Trophoblast cell (in vitro differentiated cells and primary cell): ENCODE results near the gene TSC22D3.

Experiments
- DNase-seq, 2 donors: peaks; one replicate each; pipeline ENCODE4 v3.0.0-alpha.2; 2016
- H2AFZ ChIP-seq: 2 replicates; pipeline ENCODE4 v1.6.1; 2013; ENCODE audit warnings: low read length, moderate library complexity, mild to moderate bottlenecking; ENCODE audit not compliant: insufficient read depth, poor library complexity
- H2AK5ac ChIP-seq: 2 replicates; pipeline ENCODE4 v1.6.1; 2013; ENCODE audit warnings: mild to moderate bottlenecking, low read length
- H2BK120ac ChIP-seq: 2 replicates; pipeline ENCODE4 v1.6.1; 2013; ENCODE audit warnings: low read length, mild to moderate bottlenecking, moderate library complexity; ENCODE audit not compliant: insufficient read depth, poor library complexity
- H2BK12ac ChIP-seq: 2 replicates; pipeline ENCODE4 v1.6.1; 2013; ENCODE audit warnings: mild to moderate bottlenecking, low read length, moderate library complexity
- H2BK5ac ChIP-seq: 2 replicates; pipeline ENCODE4 v1.6.1; 2013; ENCODE audit warnings: low read length, low read depth, moderate library complexity, mild to moderate bottlenecking; ENCODE audit not compliant: poor library complexity
- H3K14ac ChIP-seq: 2 replicates; pipeline ENCODE4 v1.6.1; 2013; ENCODE audit warnings: mild to moderate bottlenecking, low read length
- H3K18ac ChIP-seq: 2 replicates; pipeline ENCODE4 v1.6.1; 2013; ENCODE audit warnings: mild to moderate bottlenecking, low read length
- H3K23ac ChIP-seq: 2 replicates; pipeline ENCODE4 v1.6.1; 2013; ENCODE audit warnings: low read length
- H3K27ac ChIP-seq: 2 replicates; pipeline ENCODE4 v1.5.1; 2013; ENCODE audit warnings: low read depth, mild to moderate bottlenecking, inconsistent platforms, low read length, moderate library complexity
- H3K27me3 ChIP-seq: 2 replicates; pipeline ENCODE4 v1.6.1; 2013; ENCODE audit warnings: inconsistent platforms, mild to moderate bottlenecking, low read length, moderate library complexity; ENCODE audit not compliant: insufficient read depth
- H3K36me3 ChIP-seq, 2 experiments: 1 replicate in 1 of 2; 2 replicates in 1 of 2; pipeline ENCODE4 v1.6.1; 2013; ENCODE audit warnings: low read length in 2 of 2, mild to moderate bottlenecking in 2 of 2, moderate library complexity in 1 of 2; ENCODE audit not compliant: insufficient read depth in 2 of 2, control insufficient read depth in 1 of 2
- H3K4ac ChIP-seq: 2 replicates; pipeline ENCODE4 v1.6.1; 2013; ENCODE audit warnings: low read depth, mild to moderate bottlenecking, low read length, moderate library complexity
- H3K4me1 ChIP-seq, 2 experiments: 1 replicate in 1 of 2; 2 replicates in 1 of 2; pipeline ENCODE4 v1.6.1; 2013; ENCODE audit warnings: low read length in 2 of 2, mild to moderate bottlenecking in 2 of 2, moderate library complexity in 1 of 2; ENCODE audit not compliant: insufficient read depth in 2 of 2, control insufficient read depth in 1 of 2
- H3K4me2 ChIP-seq: 2 replicates; pipeline ENCODE4 v1.6.1; 2013; ENCODE audit warnings: inconsistent platforms, mild to moderate bottlenecking, low read length, moderate library complexity
- H3K4me3 ChIP-seq: 2 replicates; pipeline ENCODE4 v1.5.1; 2013; ENCODE audit warnings: mild to moderate bottlenecking, low read depth, low read length, inconsistent platforms
- H3K79me1 ChIP-seq: one replicate; pipeline ENCODE4 v1.6.1; 2013; ENCODE audit warnings: low read length
- H3K79me2 ChIP-seq: 2 replicates; pipeline ENCODE4 v1.6.1; 2013; ENCODE audit warnings: low read length, mild to moderate bottlenecking; ENCODE audit not compliant: control insufficient read depth, insufficient read depth, poor library complexity
- H3K9ac ChIP-seq: 2 replicates; pipeline ENCODE4 v1.6.1; 2013; ENCODE audit warnings: mild to moderate bottlenecking, low read length
- H3K9me3 ChIP-seq: 2 replicates; pipeline ENCODE4 v1.6.1; 2013; ENCODE audit warnings: low read depth, mild to moderate bottlenecking, control low read depth, inconsistent platforms, low read length; ENCODE audit not compliant: insufficient read depth
- H4K12ac ChIP-seq: 2 replicates; pipeline ENCODE4 v1.6.1; 2013; ENCODE audit warnings: low read depth, mild to moderate bottlenecking, low read length, moderate library complexity
- H4K8ac ChIP-seq: 2 replicates; pipeline ENCODE4 v1.6.1; 2013; ENCODE audit warnings: low read depth, mild to moderate bottlenecking, low read length, moderate library complexity
- H4K91ac ChIP-seq: one replicate; pipeline ENCODE4 v1.6.1; 2013; ENCODE audit warnings: low read depth, mild to moderate bottlenecking, low read length, moderate library complexity
- WGBS: extraction: QIAGEN DNeasy Blood & Tissue Kit; methylation state at CpG from one replicate; pipeline ENCODE4 v1.1.7; 2013; ENCODE audit warnings: missing lambda C conversion rate; ENCODE audit not compliant: insufficient read length, insufficient coverage; ENCODE audit errors: extremely low coverage; 5-methylcytosine and 5-hydroxymethylcytosine counted together

TSC22D3 gene

GRCh38 chrX:107730991-107731766 lies 44.4 kb downstream of the TSC22D3 start:
- Histone ChIP-seq H3K9ac (no peak overlapping the region), H3K79me1 (no peaks in the 10 kb centered on the region), H3K79me2 (no peaks in the 10 kb centered on the region), H2BK12ac (no peak overlapping the region), H3K23ac (no peak overlapping the region), H2AFZ (no peak overlapping the region), H3K4ac (no peak overlapping the region), H4K12ac (no peak overlapping the region), H3K4me1 (peaks cover 0 to 5% of the 10 kb centered on the region in 2 experiments), H3K27ac (no peak overlapping the region), H2BK120ac (no peak overlapping the region), H3K9me3 (no peaks in the 10 kb centered on the region), H3K4me3 (no peak overlapping the region), H2BK5ac (no peak overlapping the region), H3K4me2 (no peak overlapping the region), H4K8ac (no peak overlapping the region), H3K18ac (no peak overlapping the region), H4K91ac (no peak overlapping the region), H3K36me3 (no peaks in the 10 kb centered on the region), H2AK5ac (no peak overlapping the region), H3K14ac (no peak overlapping the region), H3K27me3 (no peaks in the 10 kb centered on the region)
- DNase-seq: no peak
- WGBS: no CpG with 5 or more reads among the region's 9 CpGs

GRCh38 chrX:107730298-107730655 lies 45.3 kb downstream of the TSC22D3 start:
- Histone ChIP-seq H3K18ac (no peak overlapping the region), H4K8ac (no peak overlapping the region), H3K36me3 (no peaks in the 10 kb centered on the region), H3K27me3 (no peaks in the 10 kb centered on the region), H2AFZ (no peak overlapping the region), H2BK5ac (no peak overlapping the region), H3K4me1 (peaks cover 0 to 5% of the 10 kb centered on the region in 2 experiments), H4K12ac (no peak overlapping the region), H3K27ac (no peak overlapping the region), H3K79me2 (no peaks in the 10 kb centered on the region), H2BK12ac (no peak overlapping the region), H3K14ac (no peak overlapping the region), H3K4ac (no peak overlapping the region), H3K23ac (no peak overlapping the region), H3K4me3 (no peak overlapping the region), H4K91ac (no peak overlapping the region), H3K79me1 (no peaks in the 10 kb centered on the region), H2BK120ac (no peak overlapping the region), H2AK5ac (no peak overlapping the region), H3K9me3 (no peaks in the 10 kb centered on the region), H3K4me2 (no peak overlapping the region), H3K9ac (no peak overlapping the region)
- no peak for DNase-seq
- WGBS: no CpG with 5 or more reads among the region's 1 CpG

GRCh38 chrX:107729558-107730297 lies 45.9 kb downstream of the TSC22D3 start:
- H3K36me3 ChIP-seq: no peaks in the 10 kb centered on the region
- H3K18ac ChIP-seq: no peak overlapping the region
- H4K12ac ChIP-seq: no peak overlapping the region
- H2BK12ac ChIP-seq: no peak overlapping the region
- no peaks in the 10 kb centered on the region for H3K79me1 ChIP-seq
- no peak overlapping the region for H2AK5ac ChIP-seq
- H2BK5ac ChIP-seq: no peak overlapping the region
- H3K4me3 ChIP-seq: no peak overlapping the region
- peaks cover 0 to 5% of the 10 kb centered on the region in 2 experiments for H3K4me1 ChIP-seq
- no peak overlapping the region for H4K8ac ChIP-seq
- H4K91ac ChIP-seq: no peak overlapping the region
- H3K79me2 ChIP-seq: no peaks in the 10 kb centered on the region
- H3K4ac ChIP-seq: no peak overlapping the region
- H2AFZ ChIP-seq: no peak overlapping the region
- H3K9me3 ChIP-seq: no peaks in the 10 kb centered on the region
- H2BK120ac ChIP-seq: no peak overlapping the region
- DNase-seq: no peak
- H3K27ac ChIP-seq: no peak overlapping the region
- H3K27me3 ChIP-seq: no peaks in the 10 kb centered on the region
- no peak overlapping the region for H3K9ac ChIP-seq
- WGBS: no CpG with 5 or more reads among the region's 8 CpGs
- H3K23ac ChIP-seq: no peak overlapping the region
- H3K14ac ChIP-seq: no peak overlapping the region
- no peak overlapping the region for H3K4me2 ChIP-seq

DNA sequence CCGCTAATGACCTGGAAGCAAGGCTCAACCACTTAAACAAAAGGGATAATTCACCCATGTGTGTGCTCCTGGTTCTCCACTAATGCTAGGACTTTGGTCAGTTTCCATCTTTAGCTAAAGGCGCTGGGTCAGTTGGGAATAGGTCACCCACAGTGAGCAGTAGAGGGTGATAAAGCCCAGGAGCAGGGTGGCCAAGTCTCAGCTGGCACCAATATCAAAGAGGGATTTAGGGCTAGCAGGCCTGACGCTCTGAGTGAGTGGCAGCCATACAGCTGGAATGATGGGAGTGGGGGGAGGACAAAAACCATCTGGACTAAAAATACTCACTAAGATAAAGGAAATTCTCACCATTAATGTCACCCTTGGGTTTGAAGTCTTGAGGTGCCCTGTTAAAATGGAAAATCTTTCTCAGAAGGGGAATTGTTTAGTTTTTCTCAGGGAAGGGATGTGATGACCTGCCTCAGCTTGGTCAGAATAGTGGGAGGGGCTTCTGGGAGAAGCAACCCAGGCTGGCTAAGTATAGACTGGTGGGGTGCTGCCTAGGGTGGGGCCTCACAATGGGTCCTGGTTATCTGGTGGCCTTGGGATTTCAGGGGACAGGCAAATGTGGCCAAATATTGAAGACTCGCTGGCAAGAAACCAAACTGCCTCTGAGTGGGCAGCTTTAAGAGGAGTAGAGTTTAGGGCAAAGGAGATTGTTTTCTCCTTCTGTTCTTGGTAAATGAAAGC lies 47.1 kb downstream of the TSC22D3 start:
- Histone ChIP-seq H3K79me2 (no peaks in the 10 kb centered on the region), H4K12ac (no peak overlapping the region), H3K27me3 (no peaks in the 10 kb centered on the region), H3K18ac (no peak overlapping the region), H3K27ac (no peak overlapping the region), H3K14ac (no peak overlapping the region), H2BK12ac (no peak overlapping the region), H3K9me3 (no peaks in the 10 kb centered on the region), H4K91ac (no peak overlapping the region), H2AFZ (no peak overlapping the region), H2BK5ac (no peak overlapping the region), H2AK5ac (no peak overlapping the region), H3K9ac (no peak overlapping the region), H3K4ac (no peak overlapping the region), H3K4me2 (no peak overlapping the region), H2BK120ac (no peak overlapping the region), H4K8ac (no peak overlapping the region), H3K4me1 (peaks cover 0 to 5% of the 10 kb centered on the region in 2 experiments), H3K79me1 (no peaks in the 10 kb centered on the region), H3K23ac (no peak overlapping the region), H3K36me3 (no peaks in the 10 kb centered on the region), H3K4me3 (no peak overlapping the region)
- no peak for DNase-seq
- no CpG with 5 or more reads among the region's 4 CpGs for WGBS
